Mesenchymal stem cell (in vitro differentiated cells and primary cell): ENCODE measurements around the gene EPS8L1.

Experiments used
- DNase-seq: peaks from one replicate; pipeline ENCODE4 v3.0.0-alpha.2; 2013
- H2AFZ ChIP-seq: one replicate; pipeline ENCODE4 v1.6.1; 2013; ENCODE audit warnings: low read depth, mild to moderate bottlenecking, control low read depth, inconsistent platforms, low read length, moderate library complexity
- H2AK5ac ChIP-seq: 2 replicates; pipeline ENCODE4 v1.6.1; 2013; ENCODE audit warnings: low read length, moderate library complexity, mild to moderate bottlenecking, inconsistent platforms; ENCODE audit not compliant: severe bottlenecking
- H2BK120ac ChIP-seq: one replicate; pipeline ENCODE4 v1.6.1; 2013; ENCODE audit warnings: low read depth, mild to moderate bottlenecking, inconsistent platforms, low read length, moderate library complexity
- H2BK12ac ChIP-seq, 2 experiments: one replicate each; pipeline ENCODE4 v1.6.1; 2013; ENCODE audit warnings: inconsistent platforms in 2 of 2, low read length in 2 of 2, mild to moderate bottlenecking in 2 of 2, moderate library complexity in 2 of 2, control low read depth in 1 of 2
- H2BK15ac ChIP-seq: one replicate; pipeline ENCODE4 v1.6.1; 2013; ENCODE audit warnings: mild to moderate bottlenecking, low read depth, inconsistent platforms; ENCODE audit not compliant: poor library complexity, severe bottlenecking
- H2BK5ac ChIP-seq: 2 replicates; pipeline ENCODE4 v1.6.1; 2013; ENCODE audit warnings: low read depth, mild to moderate bottlenecking, low read length, control low read depth, inconsistent platforms; ENCODE audit not compliant: poor library complexity, severe bottlenecking
- H3K14ac ChIP-seq, 2 experiments: one replicate each; pipeline ENCODE4 v1.6.1; 2013; ENCODE audit warnings: inconsistent platforms in 2 of 2, low read length in 2 of 2, control low read depth in 1 of 2, mild to moderate bottlenecking in 1 of 2, moderate library complexity in 1 of 2
- H3K18ac ChIP-seq, 2 experiments: one replicate each; pipeline ENCODE4 v1.6.1; 2013; ENCODE audit warnings: inconsistent platforms in 2 of 2, low read length in 2 of 2, control low read depth in 1 of 2, low read depth in 1 of 2, mild to moderate bottlenecking in 1 of 2
- H3K23ac ChIP-seq, 2 experiments: one replicate each; pipeline ENCODE4 v1.6.1; 2013; ENCODE audit warnings: inconsistent platforms in 2 of 2, low read length in 2 of 2, mild to moderate bottlenecking in 2 of 2, moderate library complexity in 2 of 2, control low read depth in 1 of 2
- H3K27ac ChIP-seq: 2 replicates; pipeline ENCODE4 v1.5.1; 2013; ENCODE audit warnings: mild to moderate bottlenecking, moderate library complexity, low read length, control low read depth, inconsistent platforms; ENCODE audit not compliant: poor library complexity, severe bottlenecking
- H3K27me3 ChIP-seq, 2 experiments: 2 replicates each; pipeline versions ENCODE4 v1.6.1 to v1.7.0; 2013; ENCODE audit warnings: low read length in 2 of 2, mild to moderate bottlenecking in 2 of 2, moderate library complexity in 2 of 2, control low read depth in 1 of 2, inconsistent platforms in 1 of 2; ENCODE audit not compliant: control insufficient read depth in 1 of 2, insufficient read depth in 1 of 2
- H3K36me3 ChIP-seq, 2 experiments: 2 replicates each; pipeline versions ENCODE4 v1.6.1 to v1.7.0; 2013; ENCODE audit warnings: low read length in 2 of 2, control low read depth in 1 of 2, inconsistent platforms in 1 of 2, low read depth in 1 of 2, mild to moderate bottlenecking in 1 of 2; ENCODE audit not compliant: insufficient read depth in 2 of 2, control insufficient read depth in 1 of 2
- H3K4ac ChIP-seq, 2 experiments: one replicate each; pipeline ENCODE4 v1.6.1; 2013; ENCODE audit warnings: inconsistent platforms in 2 of 2, low read length in 2 of 2, mild to moderate bottlenecking in 2 of 2, moderate library complexity in 2 of 2, control low read depth in 1 of 2, low read depth in 1 of 2
- H3K4me1 ChIP-seq: 2 replicates; pipeline ENCODE4 v1.6.1; 2013; ENCODE audit warnings: low read depth, low read length, control low read depth; ENCODE audit not compliant: control insufficient read depth, insufficient read depth
- H3K4me2 ChIP-seq: 2 replicates; pipeline ENCODE4 v1.6.1; 2013; ENCODE audit warnings: low read length, mild to moderate bottlenecking, inconsistent platforms; ENCODE audit not compliant: poor library complexity, severe bottlenecking
- H3K4me3 ChIP-seq, 2 experiments: 2 replicates each; pipeline versions ENCODE4 v1.5.1 to v1.7.0; 2013; ENCODE audit warnings: low read length in 2 of 2, mild to moderate bottlenecking in 2 of 2, control low read depth in 1 of 2, low read depth in 1 of 2; ENCODE audit not compliant: insufficient read depth in 1 of 2
- H3K79me1 ChIP-seq: replicated peaks from 2 replicates; pipeline ENCODE4 v1.6.1; 2013; ENCODE audit warnings: mild to moderate bottlenecking, control low read depth, low read length, inconsistent platforms; ENCODE audit not compliant: poor library complexity, severe bottlenecking
- H3K9ac ChIP-seq: 2 replicates; pipeline ENCODE4 v1.7.0; 2013; ENCODE audit warnings: mild to moderate bottlenecking, low read length, moderate library complexity
- H3K9me3 ChIP-seq: 2 replicates; pipeline ENCODE4 v1.7.0; 2013; ENCODE audit warnings: mild to moderate bottlenecking, low read length; ENCODE audit not compliant: control insufficient read depth
- H4K8ac ChIP-seq: one replicate; pipeline ENCODE4 v1.6.1; 2013; ENCODE audit warnings: inconsistent platforms, mild to moderate bottlenecking, low read length, moderate library complexity
- H4K91ac ChIP-seq: one replicate; pipeline ENCODE4 v1.6.1; 2013; ENCODE audit warnings: mild to moderate bottlenecking, low read length, inconsistent platforms
- WGBS: methylation state at CpG from one replicate; pipeline ENCODE4 v1.1.7; 2013; ENCODE audit warnings: mixed read lengths; 5-methylcytosine and 5-hydroxymethylcytosine counted together

Gene EPS8L1

GRCh38 chr19:55077106-55077505, 1.4 kb downstream of the EPS8L1 start:
- Histone ChIP-seq H2BK12ac (no peak overlapping the region), H3K4me3 (no peak overlapping the region), H3K9me3 (no peaks in the 10 kb centered on the region), H2BK15ac (no peak overlapping the region), H3K14ac (no peak overlapping the region), H2AFZ (no peak overlapping the region), H3K4me2 (no peak overlapping the region), H2BK120ac (no peak overlapping the region), H3K9ac (no peak overlapping the region), H3K4ac (no peak overlapping the region), H3K36me3 (no peaks in the 10 kb centered on the region), H3K79me1 (no peaks in the 10 kb centered on the region), H4K91ac (no peak overlapping the region), H3K27me3 (peaks cover 57 to 58% of the 10 kb centered on the region in 2 experiments), H3K18ac (no peak overlapping the region), H3K4me1 (peaks cover 22% of the 10 kb centered on the region), H4K8ac (no peak overlapping the region), H2AK5ac (no peak overlapping the region), H3K27ac (no peak overlapping the region), H2BK5ac (no peak overlapping the region), H3K23ac (no peak overlapping the region)
- DNase-seq: no peak
- WGBS: 100% methylated on average over 1 of the region's 2 CpGs

- 89% methylated on average over 5 of the region's 5 CpGs for WGBS
- Histone ChIP-seq H3K27me3 (peaks cover 69 to 71% of the 10 kb centered on the region in 2 experiments), H4K91ac (no peak overlapping the region), H2AK5ac (no peak overlapping the region), H3K9ac (no peak overlapping the region), H3K14ac (no peak overlapping the region), H3K27ac (no peak overlapping the region), H3K18ac (no peak overlapping the region), H3K9me3 (no peaks in the 10 kb centered on the region), H2BK12ac (no peak overlapping the region), H3K4me2 (no peak overlapping the region), H3K23ac (no peak overlapping the region), H2BK120ac (no peak overlapping the region), H3K4ac (no peak overlapping the region), H2BK5ac (no peak overlapping the region), H2AFZ (no peak overlapping the region), H3K79me1 (no peaks in the 10 kb centered on the region), H2BK15ac (no peak overlapping the region), H4K8ac (no peak overlapping the region), H3K4me3 (no peak overlapping the region), H3K36me3 (no peaks in the 10 kb centered on the region), H3K4me1 (peaks cover 24% of the 10 kb centered on the region)
- no peak for DNase-seq
Observed at GRCh38 chr19:55078996-55079395, 3.3 kb downstream of the EPS8L1 start.

- Histone ChIP-seq H2BK120ac (no peak overlapping the region), H4K91ac (no peak overlapping the region), H3K4me3 (peak overlapping the region in 1 of 2 experiments; percentile 6), H3K4me1 (peaks cover 24% of the 10 kb centered on the region), H3K9me3 (no peaks in the 10 kb centered on the region), H2AK5ac (no peak overlapping the region), H3K9ac (no peak overlapping the region), H3K14ac (no peak overlapping the region), H3K36me3 (no peaks in the 10 kb centered on the region), H3K79me1 (no peaks in the 10 kb centered on the region), H2BK15ac (no peak overlapping the region), H3K18ac (peak overlapping the region in 1 of 2 experiments; percentile 88), H2BK5ac (no peak overlapping the region), H3K23ac (no peak overlapping the region), H3K4me2 (no peak overlapping the region), H3K27ac (no peak overlapping the region), H2BK12ac (no peak overlapping the region), H3K27me3 (peaks cover 74 to 76% of the 10 kb centered on the region in 2 experiments), H2AFZ (no peak overlapping the region), H3K4ac (no peak overlapping the region), H4K8ac (no peak overlapping the region)
- DNase-seq: no peak
- WGBS: 78% methylated on average over 16 of the region's 19 CpGs
Observed at GRCh38 chr19:55079400-55080038, 3.9 kb downstream of the EPS8L1 start.

- H4K8ac ChIP-seq: peak overlapping the region; percentile 63
- peak overlapping the region; percentile 79 for H3K4me2 ChIP-seq
- DNase-seq: peak; percentile 75
- peak overlapping the region; percentile 86 for H2AFZ ChIP-seq
- H2BK5ac ChIP-seq: no peak overlapping the region
- H3K4me3 ChIP-seq: peak overlapping the region in 1 of 2 experiments; percentile 28
- no peak overlapping the region for H3K27ac ChIP-seq
- no peaks in the 10 kb centered on the region for H3K36me3 ChIP-seq
- no peak overlapping the region for H2BK120ac ChIP-seq
- WGBS: 6% methylated on average over 52 of the region's 55 CpGs
- peaks cover 77 to 79% of the 10 kb centered on the region in 2 experiments for H3K27me3 ChIP-seq
- H3K18ac ChIP-seq: peak overlapping the region; percentile 23 to 88
- H3K79me1 ChIP-seq: no peaks in the 10 kb centered on the region
- H3K14ac ChIP-seq: peak overlapping the region in 1 of 2 experiments; percentile 42
- peak overlapping the region in 1 of 2 experiments; percentile 67 for H2BK12ac ChIP-seq
- H2BK15ac ChIP-seq: no peak overlapping the region
- H3K23ac ChIP-seq: peak overlapping the region in 1 of 2 experiments; percentile 17
- H2AK5ac ChIP-seq: no peak overlapping the region
- no peak overlapping the region for H3K9ac ChIP-seq
- H3K4me1 ChIP-seq: peaks cover 24% of the 10 kb centered on the region
- peak overlapping the region; percentile 84 to 89 for H3K4ac ChIP-seq
- no peaks in the 10 kb centered on the region for H3K9me3 ChIP-seq
- H4K91ac ChIP-seq: peak overlapping the region; percentile 70
Observed at GRCh38 chr19:55080121-55080967, 4.7 kb downstream of the EPS8L1 start.
